ENCODE measurements around the gene SKA3. TPM values are rescaled to one million over a fixed set of nuclear protein-coding genes. Genes with fewer than 3 reads are reported as not detected.

Gene SKA3
- total and polyA plus RNA-seq, 2 of the 13 experiments (the other 11 are each of a cell fraction or from before 2014, with no cell fraction given): 7.2 to 10.8 TPM

GRCh38 chr13:21181671-21182070, 5.3 kb upstream of the SKA3 start:
- no peak overlapping the region for H3K27ac ChIP-seq (ENCODE audit: extremely low read length, insufficient read depth, low read length)
- ATAC-seq (no peak), DNase-seq (ENCODE audit: low spot score) (no peak), FAIRE-seq (no peak)
- 58% methylated on average over 2 of the region's 2 CpGs for whole genome bisulfite sequencing (ENCODE audit: low lambda C conversion rate)
- in situ Hi-C loops (cut with HindIII; ENCODE audit: extremely low pct_ligation_motif_present, low pct_unique_long_range_greater_than_20kb) (no loop called here), intact Hi-C loops (cut with micrococcal nuclease; ENCODE audit: unreplicated experiment) (no loop called here)
- no peak overlapping the region for H3K4me2 ChIP-seq (ENCODE audit: low read depth, low read length)
- H3K36me3 ChIP-seq (replicated peaks in 1 of 2; ENCODE audit: control insufficient read depth in 1 of 2, insufficient read depth in 2 of 2, low read length in 2 of 2): no peaks in the 10 kb centered on the region
- CTCF ChIA-PET (ENCODE audit: low intra/inter-chr PET ratio, low total read pairs): no interaction called here
- peaks cover 17% of the 10 kb centered on the region for H3K79me2 ChIP-seq (ENCODE audit: insufficient read depth, low read length)
- POLR2A ChIA-PET: no interaction called here
- no peak overlapping the region for H2AFZ ChIP-seq (ENCODE audit: low read length)
- H4K20me1 ChIP-seq (ENCODE audit: insufficient read depth, low read length): peaks cover 5% of the 10 kb centered on the region; the same call in 1 of the 2 replicates
- H3K9ac ChIP-seq (ENCODE audit: insufficient read depth, low read depth, low read length): no peak overlapping the region
- no peaks in the 10 kb centered on the region; a peak in 1 of 5 replicates for H3K27me3 ChIP-seq (ENCODE audit: control insufficient read depth in 1 of 2, insufficient read depth in 2 of 2, low read length in 2 of 2)
- peaks cover 20% of the 10 kb centered on the region for H3K4me1 ChIP-seq (ENCODE audit: insufficient read depth, low read length)
- BruUV-seq (replicated peaks): no TSS peak
- no peaks in the 10 kb centered on the region for H3K9me3 ChIP-seq (ENCODE audit: low read length)
- H3K4me3 ChIP-seq (replicated peaks in 1 of 3; ENCODE audit: insufficient read depth in 1 of 3, low read depth in 2 of 3, low read length in 3 of 3): no peak overlapping the region
- TF ChIP-seq ZNF546 (CRISPR knock-in tag; conservative IDR thresholded peaks at IDR 0.05) (no peak), NFE2L1 (CRISPR knock-in tag; IDR thresholded peaks at IDR 0.05; ENCODE audit: borderline replicate concordance) (no peak), TCF7 (IDR thresholded peaks at IDR 0.05; ENCODE audit: low read depth) (no peak), ZNF136 (CRISPR knock-in tag; IDR thresholded peaks at IDR 0.05; ENCODE audit: low read depth) (no peak), ISL2 (CRISPR knock-in tag; IDR thresholded peaks at IDR 0.05) (no peak), ZNF558 (CRISPR knock-in tag; IDR thresholded peaks at IDR 0.05; ENCODE audit: borderline replicate concordance) (no peak), KMT2A (CRISPR knock-in tag; IDR thresholded peaks at IDR 0.05) (no peak), MAFK (conservative IDR thresholded peaks at IDR 0.05 in 1 of 2, IDR thresholded peaks at IDR 0.05 in 1 of 2; ENCODE audit: low read length in 2 of 2) (no peak), SOX13 (IDR thresholded peaks at IDR 0.05) (no peak), SOX13 (CRISPR knock-in tag; conservative IDR thresholded peaks at IDR 0.05 in 1 of 2, IDR thresholded peaks at IDR 0.05 in 1 of 2) (no peak), ZBTB44 (CRISPR knock-in tag; IDR thresholded peaks at IDR 0.05) (no peak), MIER3 (CRISPR knock-in tag; IDR thresholded peaks at IDR 0.05; ENCODE audit: borderline replicate concordance) (no peak), GLMP (CRISPR knock-in tag; IDR thresholded peaks at IDR 0.05; ENCODE audit: borderline replicate concordance) (no peak), KLF6 (CRISPR knock-in tag; IDR thresholded peaks at IDR 0.05) (no peak), TFDP2 (CRISPR knock-in tag; IDR thresholded peaks at IDR 0.05) (no peak), HMGXB4 (CRISPR knock-in tag; IDR thresholded peaks at IDR 0.05; ENCODE audit: borderline replicate concordance in 1 of 2, low read depth in 1 of 2) (no peak)
